Mesothelial cell of epicardium (in vitro differentiated cells): ENCODE measurements around the gene EXOC4. TPM values are rescaled to one million over a fixed set of nuclear protein-coding genes. Genes with fewer than 3 reads are reported as not detected.

Experiments used
- DNase-seq, 2 experiments: peaks; one replicate each; pipeline ENCODE4 v3.0.0; 2021; ENCODE audit warnings: low spot score in 2 of 2; ENCODE audit not compliant: unreplicated experiment in 2 of 2
- H3K27ac Mint-ChIP-seq: 2 replicates; pipeline ENCODE4 v1.8.0; 2021; ENCODE audit warnings: mixed read lengths
- H3K27me3 Mint-ChIP-seq: 2 replicates; pipeline ENCODE4 v1.8.0; 2021; ENCODE audit warnings: low read depth, mixed read lengths
- H3K36me3 Mint-ChIP-seq: 2 replicates; pipeline ENCODE4 v1.8.0; 2021; ENCODE audit warnings: mixed read lengths
- H3K4me1 Mint-ChIP-seq: 2 replicates; pipeline ENCODE4 v1.8.0; 2021; ENCODE audit warnings: mixed read lengths
- H3K4me3 Mint-ChIP-seq: 2 replicates; pipeline ENCODE4 v1.8.0; 2021; ENCODE audit warnings: mild to moderate bottlenecking, moderate library complexity, mixed read lengths
- H3K9me3 Mint-ChIP-seq: 2 replicates; pipeline ENCODE4 v1.8.0; 2021; ENCODE audit warnings: mixed read lengths
- total RNA-seq: library from RNA; stranded (reverse); gene quantifications from 3 replicates; pipeline ENCODE4 v1.2.1, GENCODE V29; 2021
- TF ChIP-seq, protein P1 (sequence below): fragments of 200-600 bp; sonication (generic); IDR thresholded peaks from one replicate; pipeline ENCODE4 v1.5.0; 2021; ENCODE audit warnings: antibody characterized with exemption; ENCODE audit not compliant: unreplicated experiment

The EXOC4 gene
- total RNA-seq, 1 donor from 2014 or later = 105 TPM

- H3K4me3 Mint-ChIP-seq = no peak overlapping the region
- TF ChIP-seq, protein P1, sequence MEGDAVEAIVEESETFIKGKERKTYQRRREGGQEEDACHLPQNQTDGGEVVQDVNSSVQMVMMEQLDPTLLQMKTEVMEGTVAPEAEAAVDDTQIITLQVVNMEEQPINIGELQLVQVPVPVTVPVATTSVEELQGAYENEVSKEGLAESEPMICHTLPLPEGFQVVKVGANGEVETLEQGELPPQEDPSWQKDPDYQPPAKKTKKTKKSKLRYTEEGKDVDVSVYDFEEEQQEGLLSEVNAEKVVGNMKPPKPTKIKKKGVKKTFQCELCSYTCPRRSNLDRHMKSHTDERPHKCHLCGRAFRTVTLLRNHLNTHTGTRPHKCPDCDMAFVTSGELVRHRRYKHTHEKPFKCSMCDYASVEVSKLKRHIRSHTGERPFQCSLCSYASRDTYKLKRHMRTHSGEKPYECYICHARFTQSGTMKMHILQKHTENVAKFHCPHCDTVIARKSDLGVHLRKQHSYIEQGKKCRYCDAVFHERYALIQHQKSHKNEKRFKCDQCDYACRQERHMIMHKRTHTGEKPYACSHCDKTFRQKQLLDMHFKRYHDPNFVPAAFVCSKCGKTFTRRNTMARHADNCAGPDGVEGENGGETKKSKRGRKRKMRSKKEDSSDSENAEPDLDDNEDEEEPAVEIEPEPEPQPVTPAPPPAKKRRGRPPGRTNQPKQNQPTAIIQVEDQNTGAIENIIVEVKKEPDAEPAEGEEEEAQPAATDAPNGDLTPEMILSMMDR = no peak
- H3K27ac Mint-ChIP-seq = no peak overlapping the region
- no peaks in the 10 kb centered on the region for H3K27me3 Mint-ChIP-seq
- H3K9me3 Mint-ChIP-seq = peaks cover 5% of the 10 kb centered on the region
- DNase-seq = no peak
- no peaks in the 10 kb centered on the region for H3K36me3 Mint-ChIP-seq
- H3K4me1 Mint-ChIP-seq = no peaks in the 10 kb centered on the region
Observed at GRCh38 chr7:133564484-133564883, 311.6 kb downstream of the EXOC4 start.

- no peaks in the 10 kb centered on the region for H3K36me3 Mint-ChIP-seq
- H3K27ac Mint-ChIP-seq = no peak overlapping the region
- DNase-seq = no peak
Observed at GRCh38 chr7:133568544-133568943, 315.7 kb downstream of the EXOC4 start.

GRCh38 chr7:133570321-133570720 is 317.4 kb downstream of the EXOC4 start:
- H3K4me1 Mint-ChIP-seq = no peaks in the 10 kb centered on the region
- no peak for DNase-seq
- no peak overlapping the region for H3K4me3 Mint-ChIP-seq
- peaks cover 5% of the 10 kb centered on the region for H3K9me3 Mint-ChIP-seq
- TF ChIP-seq, protein P1 = no peak
- H3K36me3 Mint-ChIP-seq = no peaks in the 10 kb centered on the region
- no peaks in the 10 kb centered on the region for H3K27me3 Mint-ChIP-seq
- H3K27ac Mint-ChIP-seq = no peak overlapping the region

More at GRCh38 chr7:133568544-133568943, 315.7 kb downstream of the EXOC4 start:
- TF ChIP-seq, protein P1 = no peak
- H3K27me3 Mint-ChIP-seq = no peaks in the 10 kb centered on the region
- H3K4me1 Mint-ChIP-seq = no peaks in the 10 kb centered on the region
- H3K9me3 Mint-ChIP-seq = peaks cover 5% of the 10 kb centered on the region
- H3K4me3 Mint-ChIP-seq = no peak overlapping the region

DNA sequence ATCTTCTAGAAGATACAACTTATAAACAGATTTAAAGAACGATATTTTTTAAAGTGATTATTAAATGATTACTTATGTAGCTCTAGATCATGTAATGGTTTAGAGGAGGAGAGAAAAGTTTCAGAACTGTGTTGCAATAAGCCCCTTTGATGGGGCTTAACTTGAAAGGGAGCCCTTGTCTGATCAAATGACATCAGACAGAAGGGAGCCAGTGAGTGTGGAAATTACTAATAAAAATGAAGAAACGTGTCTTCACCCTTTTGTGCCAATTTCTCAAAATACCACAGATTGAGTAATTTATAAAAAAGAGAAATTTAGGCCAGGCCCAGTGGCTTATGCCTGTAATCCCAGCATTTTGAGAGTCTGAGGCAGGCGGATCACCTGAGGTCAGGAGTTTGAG is 318.2 kb downstream of the EXOC4 start:
- no peaks in the 10 kb centered on the region for H3K27me3 Mint-ChIP-seq
- H3K36me3 Mint-ChIP-seq = no peaks in the 10 kb centered on the region
- H3K9me3 Mint-ChIP-seq = peaks cover 5% of the 10 kb centered on the region
- no peak overlapping the region for H3K27ac Mint-ChIP-seq
- no peak overlapping the region for H3K4me3 Mint-ChIP-seq
- no peaks in the 10 kb centered on the region for H3K4me1 Mint-ChIP-seq
- DNase-seq = no peak
- TF ChIP-seq, protein P1 = no peak

- no peaks in the 10 kb centered on the region for H3K4me1 Mint-ChIP-seq
- H3K36me3 Mint-ChIP-seq = no peaks in the 10 kb centered on the region
- H3K27me3 Mint-ChIP-seq = no peaks in the 10 kb centered on the region
- TF ChIP-seq, protein P1 = no peak
- H3K27ac Mint-ChIP-seq = no peak overlapping the region
- H3K4me3 Mint-ChIP-seq = no peak overlapping the region
- H3K9me3 Mint-ChIP-seq = peaks cover 5% of the 10 kb centered on the region
- no peak for DNase-seq
Observed at GRCh38 chr7:133572087-133572486, 319.2 kb downstream of the EXOC4 start.

GRCh38 chr7:133572843-133573242 is 320.0 kb downstream of the EXOC4 start:
- no peaks in the 10 kb centered on the region for H3K4me1 Mint-ChIP-seq
- no peak for DNase-seq
- H3K36me3 Mint-ChIP-seq = no peaks in the 10 kb centered on the region
- no peaks in the 10 kb centered on the region for H3K27me3 Mint-ChIP-seq
- no peak overlapping the region for H3K4me3 Mint-ChIP-seq
- TF ChIP-seq, protein P1 = no peak
- no peak overlapping the region for H3K27ac Mint-ChIP-seq
- no peaks in the 10 kb centered on the region for H3K9me3 Mint-ChIP-seq
